Gastrocnemius medialis (tissue), 4 donors: ENCODE measurements around the gene PRPSAP2. TPM values are rescaled to one million over a fixed set of nuclear protein-coding genes. Genes with fewer than 3 reads are reported as not detected.

Experiments used
- ATAC-seq, 2 donors: fragments of 150-250 bp; one replicate each; pipeline ENCODE4 v1.9.1; 2016
- DNase-seq, 2 donors: peaks; one replicate each; pipeline ENCODE4 v3.0.0-alpha.2; 2019
- H3K27ac ChIP-seq, 4 donors: fragments of 200-600 bp; sonication (generic); 1 replicate in 1 of 4; 2 replicates in 3 of 4; pipeline ENCODE4 v1.5.1; 2016 to 2018; ENCODE audit warnings: mild to moderate bottlenecking in 2 of 4, moderate library complexity in 1 of 4
- H3K27me3 ChIP-seq, 3 donors: fragments of 200-600 bp; sonication (generic) in 2 of 3; 1 replicate in 1 of 3; 2 replicates in 2 of 3; pipeline versions ENCODE4 v1.5.1 to v1.6.0; 2016 to 2019; ENCODE audit warnings: mild to moderate bottlenecking in 1 of 3, moderate library complexity in 1 of 3
- H3K36me3 ChIP-seq, 2 donors: fragments of 200-600 bp; sonication (generic) in 1 of 2; one replicate each; pipeline ENCODE4 v1.5.1; 2017 to 2018
- H3K4me1 ChIP-seq, 2 donors: fragments of 200-600 bp; sonication (generic) in 1 of 2; one replicate each; pipeline ENCODE4 v1.5.1; 2016 to 2017; ENCODE audit warnings: mild to moderate bottlenecking in 2 of 2
- H3K4me3 ChIP-seq, 4 donors: fragments of 200-600 bp; sonication (generic) in 3 of 4; 1 replicate in 1 of 4; 2 replicates in 3 of 4; pipeline ENCODE4 v1.5.1; 2016 to 2019; ENCODE audit warnings: mild to moderate bottlenecking in 2 of 4
- H3K9me3 ChIP-seq, 3 donors: fragments of 200-600 bp; sonication (generic) in 2 of 3; 1 replicate in 1 of 3; 2 replicates in 2 of 3; pipeline ENCODE4 v1.5.1; 2016 to 2019
- CTCF ChIP-seq, 5 experiments: fragments of 450-650 bp in 3 of 5; fragments of 200-600 bp in 2 of 5; sonication (generic) in 2 of 5; IDR thresholded peaks in 4 of 5; conservative IDR thresholded peaks in 1 of 5; 1 replicate in 4 of 5; 2 replicates in 1 of 5; pipeline ENCODE4 v1.5.1; 2016 to 2019; ENCODE audit warnings: antibody characterized with exemption in 5 of 5, mild to moderate bottlenecking in 3 of 5, moderate library complexity in 3 of 5
- POLR2A ChIP-seq, 2 donors: fragments of 450-650 bp; IDR thresholded peaks; one replicate each; pipeline ENCODE4 v1.6.1; 2017; ENCODE audit warnings: antibody characterized with exemption in 2 of 2, mild to moderate bottlenecking in 2 of 2, moderate library complexity in 2 of 2
- in situ Hi-C, 4 donors: fragments of 200-750 bp; cut with MboI; loops; one replicate each; pipeline versions ENCODE4 v1.15.0 to v1.8.0; 2017; ENCODE audit warnings: low sequenced_read_pairs in 4 of 4
- intact Hi-C: fragments of 100-400 bp; cut with DNase I; formaldehyde crosslinking; loops from one replicate; pipeline ENCODE4 v1.15.1; 2023; ENCODE audit warnings: low total_unique reads
- total RNA-seq, 4 donors: library from RNA; depleted of rRNA; stranded (reverse); fragments of >200 nt; gene quantifications; one replicate each; pipeline versions ENCODE4 v1.1.0 to v1.2.3, GENCODE V29; 2016

Gene PRPSAP2
- total RNA-seq, 4 donors from 2014 or later, result 7.9 to 15.8 (median 10.3) TPM

- Histone ChIP-seq H3K4me3 (no peak overlapping the region), H3K9me3 (no peaks in the 10 kb centered on the region), H3K36me3 (peaks cover 0 to 35% of the 10 kb centered on the region in 2 donors), H3K4me1 (no peaks in the 10 kb centered on the region), H3K27ac (no peak overlapping the region), H3K27me3 (no peaks in the 10 kb centered on the region)
- ATAC-seq (no peak), DNase-seq (no peak)
- TF ChIP-seq POLR2A (IDR thresholded peaks at IDR 0.05) (no peak), CTCF (IDR thresholded peaks at IDR 0.05 in 4 of 5, conservative IDR thresholded peaks at IDR 0.05 in 1 of 5) (no peak)
- in situ Hi-C loops, result no loop called here
- intact Hi-C loops, result no loop called here
Measured at GRCh38 chr17:18889658-18890057, 31.7 kb downstream of the PRPSAP2 start.

DNA sequence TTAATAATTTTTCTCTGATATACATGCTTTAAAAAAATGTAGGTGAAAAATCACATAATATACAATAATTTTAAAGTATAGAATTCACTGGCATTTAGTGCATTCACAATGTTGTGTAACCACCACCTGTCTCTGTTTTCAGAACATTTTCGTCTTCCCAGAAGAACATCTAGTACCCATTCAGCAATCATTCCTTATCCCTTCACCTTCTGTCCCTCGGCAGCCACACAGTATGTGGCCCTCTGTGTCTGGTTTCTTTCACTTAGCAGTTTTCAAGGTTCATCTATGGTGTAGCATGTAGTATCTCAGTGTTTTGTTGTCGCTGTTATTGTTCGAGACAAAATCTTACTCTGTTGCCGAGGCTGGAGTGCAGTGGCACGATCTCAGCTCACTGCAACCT, 33.6 kb downstream of the PRPSAP2 start:
- H3K27ac ChIP-seq, result no peak overlapping the region
- in situ Hi-C loops, result no loop called here
- H3K4me1 ChIP-seq, result no peaks in the 10 kb centered on the region

GRCh38 chr17:18896146-18896545, 38.2 kb downstream of the PRPSAP2 start:
- in situ Hi-C loops, result no loop called here
- ATAC-seq (no peak), DNase-seq (no peak)
- TF ChIP-seq POLR2A (IDR thresholded peaks at IDR 0.05) (no peak), CTCF (IDR thresholded peaks at IDR 0.05 in 4 of 5, conservative IDR thresholded peaks at IDR 0.05 in 1 of 5) (no peak)
- Histone ChIP-seq H3K27ac (no peak overlapping the region), H3K36me3 (peaks cover 0 to 16% of the 10 kb centered on the region in 2 donors), H3K9me3 (no peaks in the 10 kb centered on the region), H3K4me1 (no peaks in the 10 kb centered on the region), H3K27me3 (no peaks in the 10 kb centered on the region), H3K4me3 (no peak overlapping the region)
- intact Hi-C loops, result no loop called here

More for the DNA sequence above, 33.6 kb downstream of the PRPSAP2 start:
- Histone ChIP-seq H3K36me3 (peaks cover 0 to 31% of the 10 kb centered on the region in 2 donors), H3K9me3 (no peaks in the 10 kb centered on the region), H3K27me3 (no peaks in the 10 kb centered on the region), H3K4me3 (no peak overlapping the region)
- intact Hi-C loops, result no loop called here
- DNase-seq (no peak), ATAC-seq (no peak)
- no peak for TF ChIP-seq POLR2A (IDR thresholded peaks at IDR 0.05)
- no peak for TF ChIP-seq CTCF (IDR thresholded peaks at IDR 0.05 in 4 of 5, conservative IDR thresholded peaks at IDR 0.05 in 1 of 5)

- no peaks in the 10 kb centered on the region for H3K27me3 ChIP-seq
- H3K4me1 ChIP-seq, result no peaks in the 10 kb centered on the region
- peaks cover 0 to 11% of the 10 kb centered on the region in 2 donors for H3K36me3 ChIP-seq
- no peak overlapping the region for H3K27ac ChIP-seq
- DNase-seq (no peak), ATAC-seq (no peak)
- no peak overlapping the region for H3K4me3 ChIP-seq
- intact Hi-C loops, result no loop called here
- no peaks in the 10 kb centered on the region for H3K9me3 ChIP-seq
- in situ Hi-C loops, result no loop called here
- TF ChIP-seq CTCF (IDR thresholded peaks at IDR 0.05 in 4 of 5, conservative IDR thresholded peaks at IDR 0.05 in 1 of 5) (no peak), POLR2A (IDR thresholded peaks at IDR 0.05) (no peak)
Measured at GRCh38 chr17:18896947-18897346, 39.0 kb downstream of the PRPSAP2 start.

DNA sequence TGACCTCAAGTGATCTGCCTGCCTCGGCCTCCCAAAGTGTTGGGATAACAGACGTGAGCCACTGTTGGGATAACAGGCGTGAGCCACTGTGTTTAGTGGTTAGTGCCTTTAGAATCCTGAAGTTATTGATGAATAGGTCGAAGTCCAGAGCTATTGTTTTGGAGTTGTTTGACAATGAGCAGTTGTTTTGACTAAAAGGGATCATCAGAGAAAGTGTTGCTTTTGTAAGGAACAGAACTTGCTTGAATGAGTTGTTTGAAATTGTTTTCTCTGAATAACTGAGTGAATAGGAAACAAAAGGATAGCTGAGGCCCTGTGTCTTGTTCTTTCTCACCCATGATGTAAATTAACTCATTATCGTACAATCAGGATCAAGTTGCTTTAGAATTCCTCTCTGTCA, 46.6 kb downstream of the PRPSAP2 start:
- intact Hi-C loops (no loop called here), in situ Hi-C loops (no loop called here)
- ATAC-seq (no peak), DNase-seq (no peak)
- Histone ChIP-seq H3K27ac (no peak overlapping the region), H3K9me3 (no peaks in the 10 kb centered on the region), H3K4me1 (no peaks in the 10 kb centered on the region), H3K4me3 (no peak overlapping the region), H3K36me3 (peaks cover 0 to 3% of the 10 kb centered on the region in 2 donors), H3K27me3 (no peaks in the 10 kb centered on the region)
- TF ChIP-seq CTCF (IDR thresholded peaks at IDR 0.05 in 4 of 5, conservative IDR thresholded peaks at IDR 0.05 in 1 of 5), result no peak
- TF ChIP-seq POLR2A (IDR thresholded peaks at IDR 0.05), result no peak
